GM12878 (cell line): Measurements from ENCODE around the gene MYLK4. TPM values are rescaled to one million over a fixed set of nuclear protein-coding genes. Genes with fewer than 3 reads are reported as not detected.

Experiments
- BMI1 ChIP-seq: fragments of 450-650 bp; IDR thresholded peaks from 2 replicates; pipeline ENCODE4 v1.6.1; 2016; ENCODE audit warnings: mild to moderate bottlenecking, moderate library complexity, borderline replicate concordance
- EGR1 ChIP-seq, 2 experiments: IDR thresholded peaks; 1 replicate in 1 of 2; 2 replicates in 1 of 2; pipeline ENCODE4 v1.6.1; 2011 to 2012; ENCODE audit warnings: low read depth in 2 of 2, low read length in 2 of 2, borderline replicate concordance in 1 of 2, mild to moderate bottlenecking in 1 of 2, moderate library complexity in 1 of 2
- GATAD2B ChIP-seq: fragments of 450-650 bp; conservative IDR thresholded peaks from 2 replicates; pipeline ENCODE4 v1.6.1; 2017; ENCODE audit warnings: low read depth, mild to moderate bottlenecking, moderate library complexity
- JUNB ChIP-seq: IDR thresholded peaks from 2 replicates; pipeline ENCODE4 v1.6.1; 2016; ENCODE audit warnings: antibody characterized with exemption, mild to moderate bottlenecking
- NR2C2 ChIP-seq: IDR thresholded peaks from 2 replicates; pipeline ENCODE4 v1.6.1; 2011; ENCODE audit warnings: borderline replicate concordance, low read depth; ENCODE audit not compliant: control insufficient read depth, insufficient read length
- RUNX3 ChIP-seq: IDR thresholded peaks from 2 replicates; pipeline ENCODE4 v1.6.1; 2012; ENCODE audit warnings: low read length, inconsistent platforms
- TCF12 ChIP-seq: IDR thresholded peaks from 2 replicates; pipeline ENCODE4 v1.6.1; 2011; ENCODE audit warnings: low read depth, mild to moderate bottlenecking, low read length
- polyA plus RNA-seq, 11 experiments: library from polyadenylated mRNA; depleted of rRNA in 4 of 11; unstranded in 6 of 11; stranded (reverse) in 5 of 11; fragments of >200 nt; fragmentation: Nextera tagmentation in 4 of 11; fragmentation: Illumina TruSeq in 1 of 11; extraction: Ambion mirVana in 4 of 11; extraction: Trizol in 1 of 11; gene quantifications; 1 replicate in 1 of 11; 2 replicates in 10 of 11; pipeline versions ENCODE4 v1.2.1 to v1.2.3, GENCODE V29; 2011 to 2016; ENCODE audit warnings: inconsistent platforms in 2 of 11, missing spikeins in 2 of 11, low read depth in 1 of 11
- total RNA-seq, 4 experiments: library from RNA; depleted of rRNA in 3 of 4; stranded (reverse); fragments of >200 nt in 3 of 4; fragmentation: Illumina TruSeq in 1 of 4; extraction: Trizol in 1 of 4; gene quantifications; 2 replicates each; pipeline versions ENCODE4 v1.2.1 to v1.2.3, GENCODE V29; 2013 to 2021
- TF ChIP-seq, protein P1 (sequence below): fragments of 150-350 bp; IDR thresholded peaks from 2 replicates; pipeline ENCODE4 v1.6.1; 2016; ENCODE audit warnings: low read depth, low read length
- TF ChIP-seq, protein P2 (sequence below): fragments of 450-650 bp; IDR thresholded peaks from 2 replicates; pipeline ENCODE4 v1.6.1; 2018; ENCODE audit warnings: borderline replicate concordance, mild to moderate bottlenecking; ENCODE audit not compliant: partially characterized antibody

MYLK4 gene
- total and polyA plus RNA-seq, 10 of the 15 experiments (the other 5 are each of a cell fraction or from before 2014, with no cell fraction given), result under 0.01 to 0.09 (median 0.05) TPM; not detected in 1

DNA sequence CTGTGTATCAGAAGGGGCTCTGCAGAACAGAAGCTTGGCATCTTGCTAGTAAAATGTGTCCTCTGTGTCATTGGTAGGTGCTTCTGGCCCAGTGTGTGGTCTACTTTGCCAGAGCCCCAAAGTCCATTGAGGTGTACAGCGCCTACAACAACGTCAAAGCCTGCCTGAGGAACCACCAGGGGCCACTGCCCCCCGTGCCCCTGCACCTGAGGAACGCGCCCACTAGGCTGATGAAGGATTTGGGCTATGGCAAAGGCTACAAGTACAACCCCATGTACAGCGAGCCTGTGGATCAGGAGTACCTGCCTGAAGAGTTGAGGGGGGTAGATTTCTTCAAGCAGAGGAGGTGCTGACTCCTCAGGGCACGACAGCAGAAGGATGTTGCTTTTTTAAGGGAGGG, 34.2 kb upstream of the MYLK4 start (continued):
- no peak for TF ChIP-seq RUNX3
- TF ChIP-seq, protein P1, sequence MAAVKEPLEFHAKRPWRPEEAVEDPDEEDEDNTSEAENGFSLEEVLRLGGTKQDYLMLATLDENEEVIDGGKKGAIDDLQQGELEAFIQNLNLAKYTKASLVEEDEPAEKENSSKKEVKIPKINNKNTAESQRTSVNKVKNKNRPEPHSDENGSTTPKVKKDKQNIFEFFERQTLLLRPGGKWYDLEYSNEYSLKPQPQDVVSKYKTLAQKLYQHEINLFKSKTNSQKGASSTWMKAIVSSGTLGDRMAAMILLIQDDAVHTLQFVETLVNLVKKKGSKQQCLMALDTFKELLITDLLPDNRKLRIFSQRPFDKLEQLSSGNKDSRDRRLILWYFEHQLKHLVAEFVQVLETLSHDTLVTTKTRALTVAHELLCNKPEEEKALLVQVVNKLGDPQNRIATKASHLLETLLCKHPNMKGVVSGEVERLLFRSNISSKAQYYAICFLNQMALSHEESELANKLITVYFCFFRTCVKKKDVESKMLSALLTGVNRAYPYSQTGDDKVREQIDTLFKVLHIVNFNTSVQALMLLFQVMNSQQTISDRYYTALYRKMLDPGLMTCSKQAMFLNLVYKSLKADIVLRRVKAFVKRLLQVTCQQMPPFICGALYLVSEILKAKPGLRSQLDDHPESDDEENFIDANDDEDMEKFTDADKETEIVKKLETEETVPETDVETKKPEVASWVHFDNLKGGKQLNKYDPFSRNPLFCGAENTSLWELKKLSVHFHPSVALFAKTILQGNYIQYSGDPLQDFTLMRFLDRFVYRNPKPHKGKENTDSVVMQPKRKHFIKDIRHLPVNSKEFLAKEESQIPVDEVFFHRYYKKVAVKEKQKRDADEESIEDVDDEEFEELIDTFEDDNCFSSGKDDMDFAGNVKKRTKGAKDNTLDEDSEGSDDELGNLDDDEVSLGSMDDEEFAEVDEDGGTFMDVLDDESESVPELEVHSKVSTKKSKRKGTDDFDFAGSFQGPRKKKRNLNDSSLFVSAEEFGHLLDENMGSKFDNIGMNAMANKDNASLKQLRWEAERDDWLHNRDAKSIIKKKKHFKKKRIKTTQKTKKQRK, result no peak
- no peak for TF ChIP-seq GATAD2B
- no peak for TF ChIP-seq EGR1 (IDR thresholded peaks at IDR 0.05; ENCODE audit: borderline replicate concordance in 1 of 2, low read depth in 2 of 2, low read length in 2 of 2)
- TF ChIP-seq, protein P2, sequence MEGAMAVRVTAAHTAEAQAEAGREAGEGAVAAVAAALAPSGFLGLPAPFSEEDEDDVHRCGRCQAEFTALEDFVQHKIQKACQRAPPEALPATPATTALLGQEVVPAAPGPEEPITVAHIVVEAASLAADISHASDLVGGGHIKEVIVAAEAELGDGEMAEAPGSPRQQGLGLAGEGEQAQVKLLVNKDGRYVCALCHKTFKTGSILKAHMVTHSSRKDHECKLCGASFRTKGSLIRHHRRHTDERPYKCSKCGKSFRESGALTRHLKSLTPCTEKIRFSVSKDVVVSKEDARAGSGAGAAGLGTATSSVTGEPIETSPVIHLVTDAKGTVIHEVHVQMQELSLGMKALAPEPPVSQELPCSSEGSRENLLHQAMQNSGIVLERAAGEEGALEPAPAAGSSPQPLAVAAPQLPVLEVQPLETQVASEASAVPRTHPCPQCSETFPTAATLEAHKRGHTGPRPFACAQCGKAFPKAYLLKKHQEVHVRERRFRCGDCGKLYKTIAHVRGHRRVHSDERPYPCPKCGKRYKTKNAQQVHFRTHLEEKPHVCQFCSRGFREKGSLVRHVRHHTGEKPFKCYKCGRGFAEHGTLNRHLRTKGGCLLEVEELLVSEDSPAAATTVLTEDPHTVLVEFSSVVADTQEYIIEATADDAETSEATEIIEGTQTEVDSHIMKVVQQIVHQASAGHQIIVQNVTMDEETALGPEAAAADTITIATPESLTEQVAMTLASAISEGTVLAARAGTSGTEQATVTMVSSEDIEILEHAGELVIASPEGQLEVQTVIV, result no peak
- no peak for TF ChIP-seq TCF12
- TF ChIP-seq NR2C2, result no peak
- TF ChIP-seq BMI1, result no peak
- no peak for TF ChIP-seq JUNB
